NK-92 (cell line): ENCODE data around the gene IL1R1.
"Not testable (repeated sequence)": the region's sequence is repeated elsewhere in the genome, so short reads cannot be mapped to it uniquely, and the experiment has no call there.

Experiments used
- DNase-seq: peaks from one replicate; lab custom pipeline; 2025; ENCODE audit not compliant: unreplicated experiment; lab: John Stamatoyannopoulos, UW

Gene IL1R1

DNA sequence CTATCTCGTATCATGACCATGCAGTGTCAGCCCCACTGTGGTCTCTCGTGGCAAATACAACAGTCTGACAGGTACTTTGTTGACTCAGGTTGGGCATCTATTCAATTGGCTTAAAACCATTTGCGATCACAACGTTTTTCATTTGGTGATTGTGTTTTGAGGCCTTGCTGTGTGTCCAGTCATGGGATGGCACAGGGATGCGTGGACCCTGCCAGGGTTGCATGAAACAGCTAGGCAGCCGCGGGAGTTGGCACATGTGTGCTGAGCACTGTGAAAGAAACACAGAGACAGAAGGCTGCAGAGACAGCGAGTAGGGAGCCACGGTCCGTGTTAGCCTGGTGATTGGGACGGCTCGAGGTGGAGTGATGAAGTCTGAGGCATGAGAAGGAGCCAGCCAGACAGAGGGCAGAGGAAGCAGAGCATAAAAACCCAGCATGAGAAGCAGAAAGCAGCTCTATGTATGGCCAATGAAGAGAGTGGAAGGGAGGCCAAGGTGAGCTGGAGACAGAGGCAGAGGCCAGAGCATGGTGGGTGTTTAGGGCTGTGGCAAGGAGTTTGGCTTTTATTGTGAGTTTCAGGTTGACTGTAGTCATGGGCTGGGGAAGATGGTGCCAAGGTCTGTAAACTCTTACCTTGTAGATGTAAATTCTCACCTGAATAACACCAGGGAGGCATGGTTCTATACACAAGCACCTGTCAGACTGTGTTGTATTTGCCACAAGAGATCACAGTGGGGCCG lies 31.8 kb upstream of the IL1R1 start:
- DNase-seq: no peak

DNA sequence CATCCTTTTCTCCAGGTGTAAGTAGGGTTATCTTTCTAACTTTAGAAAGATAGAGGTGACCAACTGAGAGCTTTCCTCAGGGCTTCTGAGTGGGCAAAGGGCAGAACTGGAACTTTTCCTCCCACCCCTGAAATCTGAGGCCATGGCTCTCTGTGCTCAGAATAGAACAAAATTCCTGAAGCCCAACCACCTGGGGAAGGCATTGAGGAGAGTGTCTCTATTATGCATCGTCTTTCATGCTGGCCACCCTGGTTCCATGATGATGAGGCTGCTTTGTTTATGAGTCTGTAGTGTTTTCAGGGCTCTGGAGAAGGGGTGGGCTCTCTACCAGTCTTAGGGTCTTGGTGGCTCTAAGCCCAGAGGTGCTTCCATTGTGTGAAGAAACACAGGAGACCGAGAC lies 30.7 kb upstream of the IL1R1 start:
- no peak for DNase-seq

GRCh38 chr2:102112271-102112670 lies 30.3 kb upstream of the IL1R1 start:
- no peak for DNase-seq

DNA sequence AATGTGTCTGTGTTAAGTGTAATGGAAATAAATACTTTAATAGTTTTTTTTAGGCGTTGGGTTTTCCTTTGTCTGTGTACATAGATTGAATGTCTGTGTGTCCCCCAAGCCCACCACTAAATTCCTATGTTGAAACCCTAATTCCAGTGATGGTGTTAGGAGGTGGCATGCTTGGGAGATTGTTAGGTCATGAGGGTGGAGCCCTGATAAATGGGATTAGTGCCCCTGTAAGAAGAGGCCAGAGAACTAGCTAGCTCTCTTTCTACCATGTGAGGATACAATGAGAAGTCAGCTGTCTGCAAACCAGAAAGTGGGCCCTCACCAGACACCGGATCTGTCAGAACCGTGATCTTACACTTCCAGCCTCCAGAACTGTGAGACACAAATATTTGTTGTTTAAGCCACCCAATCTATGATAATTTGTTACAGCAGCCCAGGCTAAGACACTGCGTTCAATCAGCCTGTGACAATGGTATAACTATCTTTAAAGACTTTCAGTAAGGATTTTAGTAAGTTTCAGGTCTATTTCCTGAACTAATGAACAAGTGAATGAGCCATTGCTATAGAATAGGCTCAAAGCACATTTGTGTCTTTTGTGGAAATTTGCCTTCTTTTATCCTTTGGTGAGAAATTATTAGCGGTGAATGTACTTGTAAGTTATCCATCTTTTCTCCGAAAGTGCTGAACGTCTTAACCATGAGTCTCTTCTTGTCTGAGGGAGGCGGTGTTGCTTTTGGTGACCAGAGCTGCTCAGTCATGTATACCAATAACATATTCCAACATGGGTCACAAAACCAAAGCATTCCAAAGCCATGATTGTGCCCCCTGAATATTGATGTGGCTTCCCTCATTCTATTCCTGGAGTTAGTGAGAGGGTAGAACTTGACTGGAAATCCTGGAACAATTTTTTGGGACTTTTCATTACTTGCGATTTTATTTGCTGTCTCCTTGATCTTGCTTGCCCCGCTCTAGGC lies 29.6 kb upstream of the IL1R1 start:
- no peak for DNase-seq

DNA sequence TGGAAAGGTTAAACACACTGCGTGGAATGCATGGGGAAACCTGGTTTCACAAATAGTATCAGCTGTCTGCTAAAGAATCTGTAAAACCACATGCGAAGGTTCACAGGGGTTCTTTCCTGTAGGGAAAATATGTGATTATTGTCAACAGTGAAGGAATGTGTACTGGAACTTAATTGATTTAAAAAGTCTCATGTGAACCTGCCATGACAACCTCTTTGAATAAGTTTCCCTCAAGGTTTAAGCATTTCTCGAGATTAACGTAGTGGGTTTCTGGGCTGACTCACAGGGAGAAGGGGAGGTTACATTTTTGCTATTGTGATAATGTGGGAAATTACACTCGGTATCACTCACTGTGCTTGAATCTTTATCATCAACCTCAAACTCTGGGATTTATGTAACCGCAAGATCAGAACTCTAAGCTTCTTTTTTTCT lies 28.2 kb upstream of the IL1R1 start:
- DNase-seq: no peak

DNA sequence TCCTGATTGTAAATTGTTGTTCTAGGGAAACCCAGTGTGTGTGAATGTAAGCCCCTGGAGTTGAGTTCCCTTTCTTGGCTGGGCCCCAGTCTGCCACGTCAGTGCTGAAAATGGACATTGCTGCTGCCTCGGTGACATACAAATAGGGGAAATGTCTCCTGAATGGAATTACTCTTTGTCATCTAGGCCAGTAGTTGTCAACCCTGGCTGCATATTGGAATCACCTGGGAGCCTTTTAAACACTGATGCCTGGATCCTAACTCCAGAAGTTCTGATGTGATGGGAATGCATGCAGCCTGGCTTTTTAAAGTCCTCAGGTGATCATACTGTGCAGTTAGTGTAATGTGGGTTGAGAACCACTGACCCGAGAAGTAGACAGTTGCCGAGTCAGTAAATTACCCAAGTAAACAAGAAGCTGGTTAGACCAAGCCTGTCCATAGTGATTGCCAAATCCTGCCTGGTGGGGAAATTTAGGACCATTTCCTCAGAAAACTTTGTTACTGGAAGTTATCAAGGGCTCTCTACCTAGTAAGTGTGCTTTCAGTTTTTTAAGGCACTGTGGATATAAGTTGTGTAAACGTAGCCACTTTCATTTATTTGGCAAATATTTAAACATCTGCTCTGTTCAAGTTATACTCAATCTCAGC lies 27.6 kb upstream of the IL1R1 start:
- no peak for DNase-seq

- DNase-seq: no peak
Observed at GRCh38 chr2:102116630-102117471, 25.7 kb upstream of the IL1R1 start.

- DNase-seq: no peak
Observed at GRCh38 chr2:102117472-102117858, 25.1 kb upstream of the IL1R1 start.

- DNase-seq: no peak
Observed at GRCh38 chr2:102119255-102119654, 23.3 kb upstream of the IL1R1 start.

GRCh38 chr2:102120261-102120660 lies 22.3 kb upstream of the IL1R1 start:
- no peak for DNase-seq

GRCh38 chr2:102120701-102121159 lies 21.8 kb upstream of the IL1R1 start:
- DNase-seq: no peak

- no peak for DNase-seq
Observed at GRCh38 chr2:102122115-102122514, 20.4 kb upstream of the IL1R1 start.

DNA sequence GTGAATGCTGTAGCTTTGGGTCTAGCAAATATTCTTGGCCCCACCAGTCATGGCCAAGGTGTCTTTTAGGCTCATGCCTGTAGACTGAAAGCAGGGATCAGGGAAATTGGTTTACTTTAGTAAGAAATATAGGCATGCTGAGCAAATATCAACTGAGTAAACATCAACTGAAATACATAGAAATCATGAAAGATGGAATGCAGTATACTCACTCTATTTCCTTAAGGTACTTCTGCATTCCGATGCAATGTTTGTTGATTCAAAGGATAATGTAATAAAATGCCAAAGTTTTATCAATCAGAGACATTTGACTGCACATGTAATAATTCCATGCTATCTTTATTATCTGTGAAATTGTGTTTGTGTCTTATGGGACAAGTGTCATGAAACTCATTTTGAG lies 19.6 kb upstream of the IL1R1 start:
- DNase-seq: no peak

- not testable (repeated sequence) for DNase-seq
Observed at GRCh38 chr2:102124421-102124820, 18.1 kb upstream of the IL1R1 start.

DNA sequence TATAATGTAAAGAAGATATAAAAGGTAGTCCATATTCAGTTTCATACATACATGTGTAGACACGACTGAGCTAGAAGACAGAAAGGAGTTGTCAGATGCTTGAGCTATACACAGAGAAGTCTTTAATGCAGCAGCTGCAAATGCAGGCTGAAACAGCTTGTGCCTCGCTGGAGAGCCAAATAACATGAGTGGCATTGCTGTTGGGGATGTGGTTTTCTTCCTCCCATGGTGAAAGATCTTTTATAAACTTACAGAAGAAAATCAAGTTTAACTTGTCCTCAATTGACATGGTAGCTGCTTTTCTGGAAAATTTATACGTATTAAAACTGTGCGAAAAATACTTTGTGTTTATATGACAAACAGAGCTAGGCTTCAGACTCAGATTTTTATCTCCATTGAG lies 16.4 kb upstream of the IL1R1 start:
- no peak for DNase-seq

- no peak for DNase-seq
Observed at GRCh38 chr2:102126660-102127059, 15.9 kb upstream of the IL1R1 start.

DNA sequence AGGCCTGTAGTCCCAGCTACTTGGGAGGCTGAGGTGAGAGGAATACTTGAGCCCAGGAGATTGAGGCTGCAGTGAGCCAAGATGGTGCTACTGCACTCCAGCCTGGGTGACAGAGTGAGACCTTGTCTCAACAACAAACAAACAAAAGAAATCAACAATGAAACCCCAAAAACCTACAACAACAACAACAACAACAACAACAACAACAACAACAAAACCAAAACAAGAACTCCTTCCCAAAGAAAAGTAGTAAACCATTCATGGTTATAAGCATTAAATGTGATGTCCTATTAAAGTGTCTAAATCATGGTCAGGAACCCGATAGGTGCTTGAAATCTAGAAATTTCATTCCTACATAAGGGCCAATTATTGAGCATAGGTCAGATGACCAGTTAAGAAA lies 13.5 kb upstream of the IL1R1 start:
- no peak for DNase-seq

DNA sequence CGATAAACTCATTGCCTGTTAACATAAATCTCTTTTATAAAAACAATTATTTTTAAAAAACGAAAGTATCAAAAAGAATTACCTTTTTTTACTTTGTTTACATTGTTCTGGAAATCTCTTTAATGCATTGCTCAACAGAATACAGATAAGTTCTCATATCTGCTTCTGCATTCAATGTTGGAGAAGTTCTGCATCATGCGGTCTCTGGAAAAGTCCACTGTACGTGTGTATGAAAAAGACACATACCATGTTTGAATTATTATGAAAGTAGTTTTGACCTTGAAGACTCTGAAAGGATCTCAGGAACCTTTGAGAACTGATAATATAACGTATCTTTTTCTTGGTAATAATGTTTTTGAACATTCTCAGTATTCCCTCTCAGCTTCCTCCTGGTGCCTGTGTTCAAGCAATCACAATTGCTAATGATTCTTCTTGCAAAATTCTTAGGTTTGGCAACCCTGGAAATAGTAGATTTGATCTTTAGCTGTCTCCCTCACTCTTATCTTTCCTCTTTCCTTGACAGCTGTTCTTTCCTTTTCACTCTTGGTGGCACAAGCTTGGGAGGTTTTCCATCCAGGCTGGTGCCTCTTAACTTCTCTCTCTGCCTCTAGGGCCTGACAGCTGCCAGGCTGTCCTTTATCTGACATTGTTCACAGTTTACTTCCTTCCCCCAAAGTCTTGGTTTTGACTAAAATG lies 12.4 kb upstream of the IL1R1 start:
- no peak for DNase-seq

- DNase-seq: no peak
Observed at GRCh38 chr2:102130647-102130991, 11.9 kb upstream of the IL1R1 start.

GRCh38 chr2:102131564-102131963 lies 11.0 kb upstream of the IL1R1 start:
- DNase-seq: no peak
